ENCODE measurements around the gene NKD1. TPM values are rescaled to one million over a fixed set of nuclear protein-coding genes. Genes with fewer than 3 reads are reported as not detected.

Gene NKD1
- total RNA-seq, 1 experiment from 2014 or later = 11.4 TPM

DNA sequence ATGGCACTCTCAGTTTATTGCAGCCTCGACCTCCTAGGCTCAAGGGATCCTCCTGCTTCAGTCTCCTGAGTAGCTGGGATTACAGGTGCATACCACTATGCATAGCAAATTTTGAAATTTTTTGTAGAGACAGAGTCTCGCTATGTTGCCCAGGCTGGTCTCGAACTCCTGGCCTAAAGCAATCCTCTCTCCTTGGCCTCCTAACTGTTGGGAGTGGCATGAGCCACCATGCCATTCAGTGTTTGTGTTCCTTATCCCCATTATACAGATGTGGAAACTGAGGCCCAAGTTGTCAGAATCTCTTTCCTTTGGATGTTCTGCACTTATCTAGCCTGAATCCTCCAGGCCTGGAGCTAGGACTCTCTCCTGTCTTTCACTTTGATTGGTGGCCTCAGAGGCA lies 40.8 kb upstream of the NKD1 start:
- no peak overlapping the region for H3K4me2 ChIP-seq (ENCODE audit: low read length)
- no peaks in the 10 kb centered on the region for H3K9me2 ChIP-seq (ENCODE audit: insufficient read depth)
- no peak overlapping the region for H3K9ac ChIP-seq (ENCODE audit: low read length)
- intact Hi-C loops (cut with micrococcal nuclease) = no loop called here
- TF ChIP-seq TCF7L2 (IDR thresholded peaks at IDR 0.05; ENCODE audit: borderline replicate concordance, extremely low read depth, insufficient read depth, insufficient read length) (no peak), CEBPB (IDR thresholded peaks at IDR 0.05; ENCODE audit: low read depth) (no peak), ZNF274 (IDR thresholded peaks at IDR 0.05; ENCODE audit: low read depth, low read length) (no peak), FOSL1 (IDR thresholded peaks at IDR 0.05; ENCODE audit: low read depth) (no peak), ZFX (IDR thresholded peaks at IDR 0.05) (no peak), REST (IDR thresholded peaks at IDR 0.05; ENCODE audit: low read depth) (no peak), EZH2phosphoT487 (IDR thresholded peaks at IDR 0.05; ENCODE audit: borderline replicate concordance) (no peak), ATF3 (IDR thresholded peaks at IDR 0.05) (no peak), YY1 (IDR thresholded peaks at IDR 0.05; ENCODE audit: extremely low read depth, insufficient replicate concordance, low read depth, low read length) (no peak), RAD21 (IDR thresholded peaks at IDR 0.05; ENCODE audit: low read depth) (no peak), ELF1 (IDR thresholded peaks at IDR 0.05; ENCODE audit: borderline replicate concordance, low read depth) (no peak)
- TF ChIP-seq, protein P1, sequence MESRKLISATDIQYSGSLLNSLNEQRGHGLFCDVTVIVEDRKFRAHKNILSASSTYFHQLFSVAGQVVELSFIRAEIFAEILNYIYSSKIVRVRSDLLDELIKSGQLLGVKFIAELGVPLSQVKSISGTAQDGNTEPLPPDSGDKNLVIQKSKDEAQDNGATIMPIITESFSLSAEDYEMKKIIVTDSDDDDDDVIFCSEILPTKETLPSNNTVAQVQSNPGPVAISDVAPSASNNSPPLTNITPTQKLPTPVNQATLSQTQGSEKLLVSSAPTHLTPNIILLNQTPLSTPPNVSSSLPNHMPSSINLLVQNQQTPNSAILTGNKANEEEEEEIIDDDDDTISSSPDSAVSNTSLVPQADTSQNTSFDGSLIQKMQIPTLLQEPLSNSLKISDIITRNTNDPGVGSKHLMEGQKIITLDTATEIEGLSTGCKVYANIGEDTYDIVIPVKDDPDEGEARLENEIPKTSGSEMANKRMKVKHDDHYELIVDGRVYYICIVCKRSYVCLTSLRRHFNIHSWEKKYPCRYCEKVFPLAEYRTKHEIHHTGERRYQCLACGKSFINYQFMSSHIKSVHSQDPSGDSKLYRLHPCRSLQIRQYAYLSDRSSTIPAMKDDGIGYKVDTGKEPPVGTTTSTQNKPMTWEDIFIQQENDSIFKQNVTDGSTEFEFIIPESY (IDR thresholded peaks at IDR 0.05; ENCODE audit: extremely low read depth, insufficient replicate concordance, low read length) = no peak
- H3K4me3 ChIP-seq (replicated peaks in 1 of 2; ENCODE audit: low read depth in 1 of 2, low read length in 2 of 2) = no peak overlapping the region
- DNase-seq (ENCODE audit: low read depth, low spot score) (no peak), ATAC-seq (no peak)
- ChIA-PET RAD21 (ENCODE audit: low non-redundant PET in 1 of 2, low total read pairs in 2 of 2, uncharacterized antibody in 2 of 2, unreplicated experiment in 2 of 2) (no interaction called here), CTCF (no interaction called here), POLR2A (no interaction called here)
- H3K9me3 ChIP-seq (ENCODE audit: control insufficient read depth in 1 of 2, insufficient read depth in 1 of 2, low read depth in 1 of 2, low read length in 2 of 2) = no peaks in the 10 kb centered on the region
- no peak overlapping the region for H2AFZ ChIP-seq (ENCODE audit: low read depth, low read length, poor library complexity, severe bottlenecking)
- no TSS peak for BruUV-seq (replicated peaks)
- H3K27ac ChIP-seq (ENCODE audit: low read depth, low read length) = no peak overlapping the region
- no peaks in the 10 kb centered on the region for H4K20me1 ChIP-seq (ENCODE audit: insufficient read depth)
- H3K27me3 ChIP-seq (ENCODE audit: insufficient read depth, low read length) = no peaks in the 10 kb centered on the region
- H3K4me1 ChIP-seq (ENCODE audit: control insufficient read depth in 1 of 2, insufficient read depth in 2 of 2, low read length in 2 of 2) = peaks cover 10 to 17% of the 10 kb centered on the region in 2 experiments; a peak in 3 of 4 replicates
- no peaks in the 10 kb centered on the region for H3K36me3 ChIP-seq (ENCODE audit: control insufficient read depth in 1 of 2, insufficient read depth in 2 of 2, low read length in 2 of 2)
- no peaks in the 10 kb centered on the region for H3K79me2 ChIP-seq (ENCODE audit: insufficient read depth, low read length)
